Lower leg skin (tissue), 3 donors: ENCODE results near the gene ZNF586.

ENCODE experiments used
- POLR2A ChIP-seq, 2 donors: fragments of 450-650 bp; IDR thresholded peaks; one replicate each; pipeline ENCODE4 v1.6.1; 2016 to 2017; ENCODE audit warnings: antibody characterized with exemption in 2 of 2, mild to moderate bottlenecking in 1 of 2, moderate library complexity in 1 of 2
- TF ChIP-seq, protein P1 (sequence below), 3 donors: fragments of 450-650 bp; IDR thresholded peaks; one replicate each; pipeline ENCODE4 v1.5.1; 2016; ENCODE audit warnings: antibody characterized with exemption in 3 of 3, mild to moderate bottlenecking in 3 of 3, moderate library complexity in 2 of 3

DNA sequence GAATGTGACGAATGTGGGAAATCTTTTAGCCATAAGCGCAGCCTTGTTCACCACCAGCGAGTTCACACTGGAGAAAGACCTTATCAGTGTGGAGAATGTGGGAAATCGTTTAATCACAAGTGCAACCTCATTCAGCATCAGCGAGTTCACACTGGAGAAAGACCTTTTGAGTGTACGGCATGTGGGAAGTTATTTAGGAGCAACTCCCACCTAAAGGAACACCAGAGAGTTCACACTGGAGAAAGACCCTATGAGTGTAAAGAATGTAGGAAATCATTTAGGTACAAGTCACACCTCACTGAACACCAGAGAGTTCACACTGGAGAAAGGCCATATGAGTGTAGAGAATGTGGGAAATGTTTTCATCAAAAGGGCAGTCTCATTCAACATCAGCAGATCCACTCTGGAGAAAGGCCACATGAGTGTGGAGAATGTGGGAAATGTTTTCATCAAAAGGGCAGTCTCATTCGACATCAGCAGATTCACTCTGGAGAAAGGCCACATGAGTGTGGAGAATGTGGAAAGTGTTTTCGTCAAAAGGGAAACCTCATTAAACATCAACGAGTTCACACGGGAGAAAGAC lies 15.3 kb upstream of the ZNF586 start:
- no peak for TF ChIP-seq POLR2A (IDR thresholded peaks at IDR 0.05)
- TF ChIP-seq, protein P1, sequence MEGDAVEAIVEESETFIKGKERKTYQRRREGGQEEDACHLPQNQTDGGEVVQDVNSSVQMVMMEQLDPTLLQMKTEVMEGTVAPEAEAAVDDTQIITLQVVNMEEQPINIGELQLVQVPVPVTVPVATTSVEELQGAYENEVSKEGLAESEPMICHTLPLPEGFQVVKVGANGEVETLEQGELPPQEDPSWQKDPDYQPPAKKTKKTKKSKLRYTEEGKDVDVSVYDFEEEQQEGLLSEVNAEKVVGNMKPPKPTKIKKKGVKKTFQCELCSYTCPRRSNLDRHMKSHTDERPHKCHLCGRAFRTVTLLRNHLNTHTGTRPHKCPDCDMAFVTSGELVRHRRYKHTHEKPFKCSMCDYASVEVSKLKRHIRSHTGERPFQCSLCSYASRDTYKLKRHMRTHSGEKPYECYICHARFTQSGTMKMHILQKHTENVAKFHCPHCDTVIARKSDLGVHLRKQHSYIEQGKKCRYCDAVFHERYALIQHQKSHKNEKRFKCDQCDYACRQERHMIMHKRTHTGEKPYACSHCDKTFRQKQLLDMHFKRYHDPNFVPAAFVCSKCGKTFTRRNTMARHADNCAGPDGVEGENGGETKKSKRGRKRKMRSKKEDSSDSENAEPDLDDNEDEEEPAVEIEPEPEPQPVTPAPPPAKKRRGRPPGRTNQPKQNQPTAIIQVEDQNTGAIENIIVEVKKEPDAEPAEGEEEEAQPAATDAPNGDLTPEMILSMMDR (IDR thresholded peaks at IDR 0.05), result no peak
